Glutamatergic neuron (in vitro differentiated cells): ENCODE results near the gene SERPINA3. TPM values are rescaled to one million over a fixed set of nuclear protein-coding genes. Genes with fewer than 3 reads are reported as not detected.
"Not testable (repeated sequence)": the region's sequence is repeated elsewhere in the genome, so short reads cannot be mapped to it uniquely, and the experiment has no call there.

ENCODE experiments used
- DNase-seq: peaks from one replicate; pipeline ENCODE4 v3.0.0; 2022
- H3K27ac Mint-ChIP-seq: one replicate; pipeline ENCODE4 v1.8.0; 2020; ENCODE audit warnings: mild to moderate bottlenecking, mixed read lengths, inconsistent platforms; ENCODE audit not compliant: unreplicated experiment
- H3K27me3 Mint-ChIP-seq: one replicate; pipeline ENCODE4 v1.8.0; 2020; ENCODE audit warnings: mild to moderate bottlenecking, moderate library complexity, mixed read lengths, inconsistent platforms; ENCODE audit not compliant: unreplicated experiment
- H3K36me3 Mint-ChIP-seq: one replicate; pipeline ENCODE4 v1.8.0; 2020; ENCODE audit warnings: mild to moderate bottlenecking, mixed read lengths, inconsistent platforms; ENCODE audit not compliant: unreplicated experiment
- H3K4me1 Mint-ChIP-seq: one replicate; pipeline ENCODE4 v1.8.0; 2020; ENCODE audit warnings: mild to moderate bottlenecking, low read depth, mixed read lengths, inconsistent platforms; ENCODE audit not compliant: unreplicated experiment
- H3K4me3 Mint-ChIP-seq: one replicate; pipeline ENCODE4 v1.8.0; 2020; ENCODE audit warnings: mild to moderate bottlenecking, mixed read lengths, inconsistent platforms; ENCODE audit not compliant: unreplicated experiment
- H3K9me3 Mint-ChIP-seq: one replicate; pipeline ENCODE4 v1.8.0; 2020; ENCODE audit warnings: mild to moderate bottlenecking, moderate library complexity, mixed read lengths, inconsistent platforms; ENCODE audit not compliant: unreplicated experiment
- CTCF ChIP-seq: fragments of 200-600 bp; sonication (generic); IDR thresholded peaks from one replicate; pipeline ENCODE4 v1.5.0; 2021; ENCODE audit not compliant: partially characterized antibody, unreplicated experiment
- total RNA-seq: library from RNA; stranded (reverse); fragmentation: NEBNext Ultra II Directional; extraction: Animal tissue kit (Norgen Biotek cat#: 25700); gene quantifications from one replicate; pipeline ENCODE4 v1.2.1, GENCODE V29; 2021; ENCODE audit not compliant: unreplicated experiment

Gene SERPINA3
- total RNA-seq, 1 donor from 2014 or later = not detected

GRCh38 chr14:94572637-94573303 lies 39.4 kb upstream of the SERPINA3 start:
- Mint-ChIP-seq H3K27ac (no peak overlapping the region), H3K4me1 (no peaks in the 10 kb centered on the region), H3K36me3 (no peaks in the 10 kb centered on the region), H3K27me3 (no peaks in the 10 kb centered on the region), H3K9me3 (no peaks in the 10 kb centered on the region), H3K4me3 (no peak overlapping the region)
- TF ChIP-seq CTCF = no peak
- DNase-seq = no peak

- Mint-ChIP-seq H3K36me3 (no peaks in the 10 kb centered on the region), H3K27ac (no peak overlapping the region), H3K27me3 (no peaks in the 10 kb centered on the region), H3K4me3 (no peak overlapping the region), H3K4me1 (no peaks in the 10 kb centered on the region), H3K9me3 (no peaks in the 10 kb centered on the region)
- TF ChIP-seq CTCF = no peak
- DNase-seq = no peak
Observed at GRCh38 chr14:94573475-94574277, 38.5 kb upstream of the SERPINA3 start.

DNA sequence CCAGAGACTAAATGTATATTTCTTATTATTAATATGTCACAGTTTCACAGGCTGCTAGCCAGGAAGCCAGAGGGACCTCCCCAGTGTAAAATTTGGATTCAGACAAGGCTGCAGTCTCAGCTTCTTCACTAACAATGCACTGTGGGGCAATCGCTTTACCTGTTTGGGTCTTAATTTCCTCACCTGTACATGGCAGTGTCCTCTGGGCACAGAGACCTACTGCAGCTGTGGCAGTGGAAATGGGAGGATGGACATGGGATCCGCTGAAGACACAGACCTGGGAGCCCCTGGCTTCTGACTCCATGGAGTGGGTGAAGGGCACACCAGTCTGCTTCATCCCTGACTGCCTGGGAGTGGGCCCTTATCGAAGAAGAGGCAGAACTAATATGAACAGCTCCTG lies 37.9 kb upstream of the SERPINA3 start:
- H3K9me3 Mint-ChIP-seq = no peaks in the 10 kb centered on the region
- H3K36me3 Mint-ChIP-seq = no peaks in the 10 kb centered on the region
- no peak overlapping the region for H3K4me3 Mint-ChIP-seq
- no peak overlapping the region for H3K27ac Mint-ChIP-seq
- no peaks in the 10 kb centered on the region for H3K4me1 Mint-ChIP-seq
- H3K27me3 Mint-ChIP-seq = no peaks in the 10 kb centered on the region
- DNase-seq = no peak
- TF ChIP-seq CTCF = no peak

DNA sequence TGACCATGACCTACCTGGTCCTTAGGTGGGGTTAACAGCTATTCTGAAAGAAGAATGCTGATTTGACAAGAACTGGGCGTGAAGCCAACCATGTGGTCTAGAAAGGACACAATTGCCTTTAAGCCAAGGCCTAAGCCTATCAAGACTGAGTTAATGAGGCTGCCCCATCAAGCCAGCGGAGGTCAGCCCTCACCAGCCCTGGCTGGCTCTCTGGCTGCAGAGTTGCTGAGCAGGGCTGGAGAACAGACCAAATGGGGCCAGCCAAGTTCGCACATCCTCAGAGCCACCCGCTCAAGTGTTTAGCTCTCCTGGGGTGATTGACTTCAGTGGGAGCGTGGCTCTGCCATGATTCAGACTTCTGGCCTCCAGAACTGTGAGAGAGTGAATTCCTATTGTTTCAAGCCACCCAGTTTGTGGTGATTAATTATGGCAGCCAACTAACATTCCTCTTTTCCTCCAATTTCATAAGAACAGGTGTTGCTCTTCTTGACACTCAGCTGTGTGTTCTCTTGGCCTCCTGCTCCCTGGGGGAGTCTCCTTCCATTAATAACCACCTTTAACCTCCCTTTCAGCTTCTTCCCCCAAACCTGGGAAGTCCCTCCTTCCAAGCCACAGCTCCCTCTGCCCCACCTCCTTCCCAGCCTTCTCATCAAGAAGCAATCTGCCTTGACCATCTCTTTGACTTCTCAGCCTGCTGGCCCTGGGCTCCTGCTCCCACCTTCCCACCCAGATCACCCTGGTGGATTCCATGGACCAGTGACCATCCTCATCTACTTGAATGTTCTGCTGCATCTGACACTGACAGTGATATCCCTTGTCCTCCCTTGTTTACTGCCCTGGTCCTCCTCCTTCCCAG lies 36.2 kb upstream of the SERPINA3 start:
- H3K9me3 Mint-ChIP-seq = no peaks in the 10 kb centered on the region
- no peaks in the 10 kb centered on the region for H3K4me1 Mint-ChIP-seq
- H3K4me3 Mint-ChIP-seq = no peak overlapping the region
- H3K27ac Mint-ChIP-seq = no peak overlapping the region
- no peaks in the 10 kb centered on the region for H3K27me3 Mint-ChIP-seq
- H3K36me3 Mint-ChIP-seq = no peaks in the 10 kb centered on the region
- TF ChIP-seq CTCF = no peak
- DNase-seq = no peak

GRCh38 chr14:94577472-94577871 lies 34.7 kb upstream of the SERPINA3 start:
- not testable (repeated sequence) for H3K27me3 Mint-ChIP-seq, H3K4me3 Mint-ChIP-seq, H3K9me3 Mint-ChIP-seq, H3K27ac Mint-ChIP-seq, H3K36me3 Mint-ChIP-seq, H3K4me1 Mint-ChIP-seq, DNase-seq
